GM12801 (cell line): ENCODE results near the gene MORN3.

Experiments
- TF ChIP-seq, protein P1 (sequence below): IDR thresholded peaks from one replicate; pipeline ENCODE4 v1.5.1; 2011; ENCODE audit warnings: control low read depth; ENCODE audit not compliant: insufficient read length; ENCODE audit errors: extremely low read depth

The MORN3 gene

GRCh38 chr12:121652767-121653497 lies 16.5 kb downstream of the MORN3 start:
- TF ChIP-seq, protein P1, sequence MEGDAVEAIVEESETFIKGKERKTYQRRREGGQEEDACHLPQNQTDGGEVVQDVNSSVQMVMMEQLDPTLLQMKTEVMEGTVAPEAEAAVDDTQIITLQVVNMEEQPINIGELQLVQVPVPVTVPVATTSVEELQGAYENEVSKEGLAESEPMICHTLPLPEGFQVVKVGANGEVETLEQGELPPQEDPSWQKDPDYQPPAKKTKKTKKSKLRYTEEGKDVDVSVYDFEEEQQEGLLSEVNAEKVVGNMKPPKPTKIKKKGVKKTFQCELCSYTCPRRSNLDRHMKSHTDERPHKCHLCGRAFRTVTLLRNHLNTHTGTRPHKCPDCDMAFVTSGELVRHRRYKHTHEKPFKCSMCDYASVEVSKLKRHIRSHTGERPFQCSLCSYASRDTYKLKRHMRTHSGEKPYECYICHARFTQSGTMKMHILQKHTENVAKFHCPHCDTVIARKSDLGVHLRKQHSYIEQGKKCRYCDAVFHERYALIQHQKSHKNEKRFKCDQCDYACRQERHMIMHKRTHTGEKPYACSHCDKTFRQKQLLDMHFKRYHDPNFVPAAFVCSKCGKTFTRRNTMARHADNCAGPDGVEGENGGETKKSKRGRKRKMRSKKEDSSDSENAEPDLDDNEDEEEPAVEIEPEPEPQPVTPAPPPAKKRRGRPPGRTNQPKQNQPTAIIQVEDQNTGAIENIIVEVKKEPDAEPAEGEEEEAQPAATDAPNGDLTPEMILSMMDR: no peak

DNA sequence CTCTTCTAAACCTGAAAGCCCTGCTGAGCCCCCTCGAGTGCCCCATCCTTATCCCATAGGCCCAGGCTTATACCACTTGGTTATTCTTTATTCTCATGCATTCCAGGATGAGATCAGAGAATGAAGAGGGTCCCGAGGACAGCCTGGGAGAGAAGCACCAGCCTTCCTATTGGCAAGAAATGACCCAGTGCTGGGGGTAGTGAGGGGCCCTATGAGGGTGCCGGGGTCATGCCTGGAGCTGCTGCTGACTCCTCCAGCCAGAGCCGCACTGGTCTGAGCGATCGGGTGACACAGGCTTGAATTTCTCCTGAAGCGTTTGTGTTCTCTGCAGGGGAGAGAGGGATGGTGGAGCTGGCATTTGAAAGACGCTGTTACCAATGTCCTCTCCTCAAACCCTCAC lies 18.1 kb downstream of the MORN3 start:
- TF ChIP-seq, protein P1: no peak

DNA sequence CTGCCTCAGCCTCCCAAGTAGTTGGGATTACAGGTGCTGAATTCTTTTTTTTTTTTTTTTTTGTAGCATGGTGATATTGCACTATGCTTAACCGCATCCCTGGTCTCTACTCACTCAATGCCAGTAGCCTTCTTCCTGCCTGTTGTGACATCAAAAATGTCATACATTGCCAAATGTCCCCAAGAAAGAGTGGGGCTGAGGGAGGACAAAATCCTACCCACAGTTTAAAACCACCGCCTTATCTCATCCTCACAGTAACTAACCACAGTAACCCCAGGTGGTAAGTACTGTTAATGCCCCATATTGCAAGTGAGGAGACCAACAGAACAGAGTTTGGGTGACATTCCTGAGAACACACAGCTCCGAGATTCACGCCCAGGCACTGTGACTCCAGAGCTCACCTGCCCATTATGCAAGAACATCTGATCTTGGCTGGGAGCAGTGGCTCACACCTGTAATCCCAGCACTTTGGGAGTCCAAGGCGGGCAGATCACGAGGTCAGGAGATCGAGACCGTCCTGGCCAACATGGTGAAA lies 19.6 kb downstream of the MORN3 start:
- TF ChIP-seq, protein P1: no peak

DNA sequence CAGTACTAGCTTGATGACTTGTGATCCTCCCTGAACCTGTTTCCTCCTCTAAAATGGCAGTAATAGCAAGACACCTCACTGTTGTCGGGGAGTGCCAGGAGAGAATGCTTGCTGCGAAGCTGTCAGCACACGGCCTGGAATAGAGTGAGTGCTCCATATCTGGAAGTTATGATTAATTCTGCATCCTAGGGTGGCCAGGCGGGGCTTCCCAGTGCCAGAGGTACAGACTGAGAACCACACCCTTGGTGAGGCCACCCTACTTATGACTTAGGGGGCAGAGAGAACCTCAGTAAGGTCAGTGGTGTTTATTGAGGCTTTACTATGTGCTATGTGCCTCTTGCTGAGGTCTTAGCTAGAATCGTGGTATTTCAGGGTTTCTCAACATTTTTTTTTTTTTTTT lies 20.1 kb downstream of the MORN3 start:
- TF ChIP-seq, protein P1: no peak

DNA sequence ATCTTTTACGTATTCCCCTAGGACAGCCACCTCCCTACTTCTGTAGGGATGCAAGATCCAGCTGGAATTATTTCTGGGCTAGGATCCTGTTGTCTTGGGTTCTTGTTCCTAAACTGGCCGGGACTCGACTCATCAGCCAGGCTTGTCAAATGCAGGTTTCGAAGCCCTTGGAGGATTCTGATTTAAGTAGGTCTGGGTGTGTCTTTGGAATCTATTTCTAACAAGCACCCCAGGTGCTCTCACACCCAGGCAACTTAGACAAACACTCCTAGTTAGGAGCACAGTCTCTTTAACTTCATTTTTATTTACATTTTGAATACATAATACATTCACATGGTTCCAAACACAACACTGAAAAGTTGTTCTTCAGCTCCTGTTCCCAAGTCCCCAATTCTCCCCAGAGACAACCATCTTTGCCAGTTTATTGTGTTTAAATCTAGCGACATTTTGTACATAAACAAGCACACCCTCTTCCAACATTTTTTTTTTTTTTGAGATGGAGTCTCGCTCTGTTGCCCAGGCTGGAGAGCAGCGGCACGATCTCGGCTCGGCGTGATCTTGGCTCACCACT lies 20.9 kb downstream of the MORN3 start:
- TF ChIP-seq, protein P1: no peak

- TF ChIP-seq, protein P1: no peak
Observed at GRCh38 chr12:121641343-121641630, 28.2 kb downstream of the MORN3 start.

- TF ChIP-seq, protein P1: no peak
Observed at GRCh38 chr12:121638298-121639202, 30.9 kb downstream of the MORN3 start.
